K562 (cell line): Measurements from ENCODE around the gene FGFRL1. TPM values are rescaled to one million over a fixed set of nuclear protein-coding genes. Genes with fewer than 3 reads are reported as not detected.

ENCODE experiments used
- CAMTA2 ChIP-seq: fragments of 250-450 bp; sonication (Bioruptor Pico); conservative IDR thresholded peaks from 2 replicates; pipeline ENCODE4 v1.5.1; 2022
- CHD7 ChIP-seq: fragments of 200-600 bp; sonication (generic); IDR thresholded peaks from one replicate; pipeline ENCODE4 v1.6.1; 2012; ENCODE audit warnings: mild to moderate bottlenecking, low read depth, low read length, inconsistent platforms
- E2F4 ChIP-seq: sonication (generic); formaldehyde crosslinking; IDR thresholded peaks from 2 replicates; pipeline ENCODE4 v1.8.0; 2022; ENCODE audit warnings: mild to moderate bottlenecking, low read depth, missing genetic modification reagents
- EP400 ChIP-seq: fragments of 450-650 bp; IDR thresholded peaks from 2 replicates; pipeline ENCODE4 v1.6.1; 2017; ENCODE audit warnings: antibody characterized with exemption, mild to moderate bottlenecking, moderate library complexity
- ETV6 ChIP-seq, 3 experiments: fragments of 150-350 bp in 1 of 3; sonication (generic) in 1 of 3; formaldehyde crosslinking in 1 of 3; IDR thresholded peaks; 2 replicates each; pipeline versions ENCODE4 v1.6.1 to v1.8.0; 2014 to 2022; ENCODE audit warnings: borderline replicate concordance in 2 of 3, low read depth in 2 of 3, antibody characterized with exemption in 1 of 3, low read length in 1 of 3, mild to moderate bottlenecking in 1 of 3, missing genetic modification reagents in 1 of 3
- FOXK1 ChIP-seq: sonication (generic); formaldehyde crosslinking; IDR thresholded peaks from 2 replicates; pipeline ENCODE4 v1.8.0; 2022; ENCODE audit warnings: missing genetic modification reagents, mild to moderate bottlenecking, borderline replicate concordance
- HCFC1 ChIP-seq: IDR thresholded peaks from 2 replicates; pipeline ENCODE4 v1.6.1; 2012; ENCODE audit warnings: low read depth, low read length, improper control_type of control experiment
- HLTF ChIP-seq: fragments of 450-650 bp; IDR thresholded peaks from 2 replicates; pipeline ENCODE4 v1.6.1; 2016
- SRSF1 ChIP-seq: fragments of 200-400 bp; formaldehyde crosslinking; IDR thresholded peaks from 2 replicates; pipeline ENCODE4 v1.6.1; 2017; ENCODE audit warnings: mild to moderate bottlenecking, low read depth, low read length, moderate library complexity
- TAF7 ChIP-seq: fragments of 450-650 bp; IDR thresholded peaks from 2 replicates; pipeline ENCODE4 v1.6.1; 2016; ENCODE audit warnings: missing genetic modification characterization, missing compliant biosample characterization
- VEZF1 ChIP-seq: fragments of 200-800 bp; sonication (Bioruptor generic); IDR thresholded peaks from 2 replicates; pipeline ENCODE4 v1.6.1; 2017; ENCODE audit warnings: missing genetic modification characterization, missing compliant biosample characterization
- ZFP36 ChIP-seq: fragments of 150-350 bp; IDR thresholded peaks from 2 replicates; pipeline ENCODE4 v1.6.1; 2018; ENCODE audit warnings: low read length, low read depth; ENCODE audit not compliant: partially characterized antibody
- ZNF121 ChIP-seq: sonication (generic); formaldehyde crosslinking; conservative IDR thresholded peaks from 2 replicates; pipeline ENCODE4 v1.8.0; 2022; ENCODE audit warnings: missing genetic modification reagents
- ZNF133 ChIP-seq: fragments of 250-450 bp; sonication (Bioruptor Pico); IDR thresholded peaks from 2 replicates; pipeline ENCODE4 v1.4.0; 2020; ENCODE audit warnings: mild to moderate bottlenecking
- polyA plus RNA-seq, 8 experiments: library from polyadenylated mRNA; depleted of rRNA in 4 of 8; stranded (reverse) in 5 of 8; unstranded in 3 of 8; fragments of >200 nt; fragmentation: Nextera tagmentation in 2 of 8; fragmentation: Illumina TruSeq in 1 of 8; extraction: Ambion mirVana in 2 of 8; extraction: Trizol in 1 of 8; gene quantifications; 2 replicates each; pipeline versions ENCODE4 v1.2.1 to v1.2.3, GENCODE V29; 2011 to 2014; ENCODE audit warnings: inconsistent platforms in 1 of 8, missing spikeins in 1 of 8
- total RNA-seq, 7 experiments: library from RNA; depleted of rRNA in 6 of 7; stranded (reverse); fragments of >200 nt in 6 of 7; fragmentation: Illumina TruSeq in 2 of 7; extraction: Trizol in 2 of 7; gene quantifications; 2 replicates each; pipeline versions ENCODE4 v1.2.1 to v1.2.3, GENCODE V29; 2011 to 2021; ENCODE audit warnings: low replicate concordance in 1 of 7

Gene FGFRL1
- total and polyA plus RNA-seq, 9 of the 15 experiments (the other 6 are each of a cell fraction or from before 2014, with no cell fraction given): 0.34 to 49.9 (median 14.6) TPM

- peak; percentile 96 for TF ChIP-seq ZFP36
- TF ChIP-seq CAMTA2 (CRISPR knock-in tag): no peak
- TF ChIP-seq ZNF133: no peak
- no peak for TF ChIP-seq TAF7 (tag)
- no peak for TF ChIP-seq ZNF121 (CRISPR knock-in tag)
- TF ChIP-seq E2F4 (CRISPR knock-in tag): no peak
- no peak for TF ChIP-seq SRSF1
- no peak for TF ChIP-seq HCFC1
- TF ChIP-seq ETV6 (IDR thresholded peaks at IDR 0.05; ENCODE audit: borderline replicate concordance in 1 of 2, low read depth in 2 of 2, low read length in 1 of 2): no peak
- TF ChIP-seq ETV6 (CRISPR knock-in tag; IDR thresholded peaks at IDR 0.05; ENCODE audit: borderline replicate concordance): no peak
- TF ChIP-seq FOXK1 (CRISPR knock-in tag): no peak
- TF ChIP-seq EP400: no peak
- no peak for TF ChIP-seq CHD7
- TF ChIP-seq HLTF: no peak
- TF ChIP-seq VEZF1: no peak
Observed at GRCh38 chr4:1010395-1011021, 918 bp upstream of the FGFRL1 start (continued).
